ENCODE results near the gene TAF11L14. TPM values are rescaled to one million over a fixed set of nuclear protein-coding genes. Genes with fewer than 3 reads are reported as not detected.

TAF11L14 gene
- total RNA-seq, 2 donors from 2014 or later: not detected

- H3K9me3 Mint-ChIP-seq: peaks cover 17 to 23% of the 10 kb centered on the region in 2 donors
- ATAC-seq: no peak
- H3K27ac Mint-ChIP-seq: no peak overlapping the region
- no peak for DNase-seq (ENCODE audit: low spot score in 2 of 2)
- peaks cover 5 to 19% of the 10 kb centered on the region in 2 donors for H3K36me3 Mint-ChIP-seq
Observed at GRCh38 chr5:17663182-17663581, 28.9 kb downstream of the TAF11L14 start.

- DNase-seq (ENCODE audit: low spot score in 2 of 2) (no peak), ATAC-seq (no peak)
- H3K9me3 Mint-ChIP-seq: peaks cover 17 to 19% of the 10 kb centered on the region in 2 donors
- no peak overlapping the region for H3K27ac Mint-ChIP-seq
- H3K36me3 Mint-ChIP-seq: peaks cover 7 to 24% of the 10 kb centered on the region in 2 donors
Observed at GRCh38 chr5:17665836-17666235, 31.6 kb downstream of the TAF11L14 start.

- peaks cover 14 to 19% of the 10 kb centered on the region in 2 donors for H3K9me3 Mint-ChIP-seq
- H3K36me3 Mint-ChIP-seq: peaks cover 5 to 24% of the 10 kb centered on the region in 2 donors
- ATAC-seq (no peak), DNase-seq (ENCODE audit: low spot score in 2 of 2) (no peak)
- no peak overlapping the region for H3K27ac Mint-ChIP-seq
Observed at GRCh38 chr5:17666726-17667235, 32.5 kb downstream of the TAF11L14 start.

- peaks cover 13 to 14% of the 10 kb centered on the region in 2 donors for H3K9me3 Mint-ChIP-seq
Observed at GRCh38 chr5:17670353-17670752, 36.1 kb downstream of the TAF11L14 start.

GRCh38 chr5:17678751-17679324 is 44.6 kb downstream of the TAF11L14 start:
- Mint-ChIP-seq H3K9me3 (peaks cover 5 to 14% of the 10 kb centered on the region in 2 donors), H3K27ac (no peak overlapping the region), H3K36me3 (no peaks in the 10 kb centered on the region)
- ATAC-seq (no peak), DNase-seq (ENCODE audit: low spot score in 2 of 2) (no peak)

More at GRCh38 chr5:17670353-17670752, 36.1 kb downstream of the TAF11L14 start:
- H3K27ac Mint-ChIP-seq: no peak overlapping the region
- ATAC-seq: no peak
- H3K36me3 Mint-ChIP-seq: peaks cover 5 to 14% of the 10 kb centered on the region in 2 donors
- no peak for DNase-seq (ENCODE audit: low spot score in 2 of 2)

GRCh38 chr5:17679597-17680203 is 45.4 kb downstream of the TAF11L14 start:
- no peaks in the 10 kb centered on the region for H3K36me3 Mint-ChIP-seq
- ATAC-seq: no peak
- no peak overlapping the region for H3K27ac Mint-ChIP-seq
- peaks cover 5 to 14% of the 10 kb centered on the region in 2 donors for H3K9me3 Mint-ChIP-seq
- no peak for DNase-seq (ENCODE audit: low spot score in 2 of 2)

GRCh38 chr5:17680737-17681136 is 46.5 kb downstream of the TAF11L14 start:
- DNase-seq (ENCODE audit: low spot score in 2 of 2) (no peak), ATAC-seq (no peak)
- Mint-ChIP-seq H3K9me3 (peaks cover 5 to 14% of the 10 kb centered on the region in 2 donors), H3K27ac (no peak overlapping the region), H3K36me3 (no peaks in the 10 kb centered on the region)

Other genes with a start within 250 kb of the TAF11L14 start
- gene TAF11L2, start 136.2 kb upstream of the TAF11L14 start, total RNA-seq: not detected
- gene TAF11L3, start 116.1 kb upstream of the TAF11L14 start, total RNA-seq: not detected
- gene TAF11L4, start 112.7 kb upstream of the TAF11L14 start, total RNA-seq: not detected
- gene TAF11L5, start 109.2 kb upstream of the TAF11L14 start, total RNA-seq: not detected
- gene TAF11L6, start 105.8 kb upstream of the TAF11L14 start, total RNA-seq: not detected
- gene TAF11L7, start 48.7 kb upstream of the TAF11L14 start, total RNA-seq: not detected
- gene TAF11L8, start 43.5 kb upstream of the TAF11L14 start, total RNA-seq: not detected
- gene TAF11L9, start 40.1 kb upstream of the TAF11L14 start, total RNA-seq: not detected
- not detected for gene TAF11L10, start 36.6 kb upstream of the TAF11L14 start, total RNA-seq
- gene TAF11L11, start 30.3 kb upstream of the TAF11L14 start, total RNA-seq: not detected
- not detected for gene TAF11L12, start 24.1 kb upstream of the TAF11L14 start, total RNA-seq
- not detected for gene TAF11L13, start 2.4 kb upstream of the TAF11L14 start, total RNA-seq

Measured in activated naive CD4-positive, alpha-beta T cell treated with anti-CD3 and anti-CD28 coated beads, Interleukin-2, amount 50 U/mL, for 72 hours (primary cell).